Measurements from ENCODE around the gene MCTP1.

DNA sequence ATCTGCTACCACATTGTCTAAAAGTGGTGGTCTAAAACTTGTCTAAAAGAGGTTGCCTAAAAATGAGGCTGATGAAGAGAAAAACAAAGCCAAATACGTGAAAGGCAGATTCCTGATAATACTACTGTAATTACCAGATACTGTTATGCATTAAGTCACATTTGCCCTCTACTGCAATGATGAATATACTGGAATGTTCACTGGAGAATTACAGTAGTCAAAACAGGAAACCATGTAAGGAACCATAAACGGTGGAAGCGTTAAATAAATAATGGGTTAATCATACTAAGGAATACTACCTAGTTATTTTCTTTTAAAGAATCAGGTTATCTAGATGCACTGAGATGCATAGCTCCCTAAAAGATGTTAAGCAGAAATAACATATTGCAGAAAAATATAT is 201.3 kb downstream of the MCTP1 start:
- TF ChIP-seq ZNF274 (IDR thresholded peaks at IDR 0.05; ENCODE audit: insufficient read depth, insufficient read length) (no peak), CTCF (IDR thresholded peaks at IDR 0.05 in 2 of 3, conservative IDR thresholded peaks at IDR 0.05 in 1 of 3; ENCODE audit: control insufficient read depth in 2 of 3, extremely low read depth in 1 of 3, insufficient read depth in 1 of 3, low read depth in 3 of 3, low read length in 3 of 3) (no peak), POLR2A (IDR thresholded peaks at IDR 0.05; ENCODE audit: low read depth, low read length) (no peak), CHD2 (IDR thresholded peaks at IDR 0.05; ENCODE audit: borderline replicate concordance, low read depth, low read length) (no peak), RAD21 (IDR thresholded peaks at IDR 0.05; ENCODE audit: insufficient read depth, low read depth, low read length) (no peak), RAD51 (IDR thresholded peaks at IDR 0.05) (no peak)
- TF ChIP-seq, protein P1, sequence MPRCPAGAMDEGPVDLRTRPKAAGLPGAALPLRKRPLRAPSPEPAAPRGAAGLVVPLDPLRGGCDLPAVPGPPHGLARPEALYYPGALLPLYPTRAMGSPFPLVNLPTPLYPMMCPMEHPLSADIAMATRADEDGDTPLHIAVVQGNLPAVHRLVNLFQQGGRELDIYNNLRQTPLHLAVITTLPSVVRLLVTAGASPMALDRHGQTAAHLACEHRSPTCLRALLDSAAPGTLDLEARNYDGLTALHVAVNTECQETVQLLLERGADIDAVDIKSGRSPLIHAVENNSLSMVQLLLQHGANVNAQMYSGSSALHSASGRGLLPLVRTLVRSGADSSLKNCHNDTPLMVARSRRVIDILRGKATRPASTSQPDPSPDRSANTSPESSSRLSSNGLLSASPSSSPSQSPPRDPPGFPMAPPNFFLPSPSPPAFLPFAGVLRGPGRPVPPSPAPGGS (IDR thresholded peaks at IDR 0.05; ENCODE audit: borderline replicate concordance, insufficient read depth, low read depth, low read length, poor library complexity, severe bottlenecking): no peak

All from GM12878 (cell line).